ENCODE results near the gene PLA1A.

PLA1A gene

DNA sequence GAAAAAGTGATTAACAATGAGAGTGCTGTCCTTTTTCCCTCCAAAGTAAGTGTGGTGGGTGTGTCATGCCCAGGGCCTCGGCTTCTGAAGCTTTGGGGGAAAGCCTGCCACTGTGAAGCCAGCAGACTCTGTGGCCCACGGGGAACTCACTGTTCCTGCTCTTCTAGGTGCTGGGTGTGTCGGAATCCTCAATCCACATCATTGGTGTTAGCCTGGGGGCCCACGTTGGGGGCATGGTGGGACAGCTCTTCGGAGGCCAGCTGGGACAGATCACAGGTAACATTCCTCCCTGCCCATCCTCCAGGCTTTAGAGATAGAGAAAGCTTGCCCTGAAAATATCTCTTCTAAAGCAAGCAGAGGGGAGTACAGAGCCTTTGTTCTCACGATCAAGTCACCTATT, 11.6 kb downstream of the PLA1A start:
- DNase-seq, result no peak

DNA sequence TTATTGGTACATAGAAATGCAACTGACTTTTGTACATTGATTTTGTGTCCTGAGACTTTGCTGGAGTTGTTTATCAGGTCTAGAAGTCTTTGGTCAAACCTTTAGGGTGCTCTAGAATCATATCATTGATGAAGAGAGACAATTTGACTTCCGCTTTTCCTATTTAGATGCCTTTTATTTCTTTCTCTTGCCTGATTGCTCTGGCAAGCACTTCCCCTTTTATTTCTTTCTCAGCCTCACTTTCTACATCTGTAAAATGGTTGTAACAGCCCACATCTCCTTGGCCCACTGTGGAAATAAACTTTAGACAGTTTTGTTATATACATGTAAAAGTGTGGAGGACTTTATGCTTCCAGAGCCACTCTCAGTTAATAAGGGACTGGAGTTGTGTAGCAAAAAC, 14.0 kb downstream of the PLA1A start:
- DNase-seq, result no peak

DNA sequence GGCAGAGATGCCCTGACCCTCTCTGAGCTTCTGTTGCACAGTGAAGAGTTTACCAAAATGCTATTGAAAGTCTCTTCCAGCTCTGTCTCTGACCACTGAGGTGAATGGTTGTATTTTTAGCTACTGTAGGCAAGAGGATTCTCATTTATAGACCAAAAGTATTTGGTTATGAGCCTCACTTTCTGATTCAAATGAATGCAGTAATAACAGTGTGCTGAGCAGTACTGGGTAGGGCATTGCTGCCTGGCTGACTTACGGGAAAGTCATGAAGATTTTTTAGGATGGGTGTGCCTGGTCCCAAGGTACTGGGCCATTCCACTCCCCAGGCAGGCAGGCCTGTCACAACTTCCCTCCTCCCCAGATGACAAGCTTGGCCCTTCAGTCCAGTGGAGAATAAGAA, 15.5 kb downstream of the PLA1A start:
- no peak for DNase-seq

DNA sequence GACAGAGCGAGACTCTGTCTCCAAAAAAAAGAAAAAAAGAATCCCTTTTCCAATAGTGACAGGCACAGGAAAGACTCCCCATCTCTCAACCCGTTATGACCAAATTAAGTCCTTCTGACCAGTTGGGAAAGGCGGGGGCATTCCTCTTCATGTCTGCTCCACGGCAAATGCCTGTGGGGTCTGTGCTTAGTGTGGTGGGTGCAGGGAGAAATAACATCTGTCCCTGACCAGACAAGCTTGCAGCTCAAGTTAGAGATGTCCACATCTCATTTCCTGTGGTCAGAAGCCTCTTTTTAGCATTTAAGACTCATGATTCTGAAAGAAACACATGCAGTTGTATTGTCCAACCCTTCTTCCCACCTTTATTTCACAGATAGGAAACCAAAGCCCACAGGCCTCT, 16.2 kb downstream of the PLA1A start:
- no peak for DNase-seq

DNA sequence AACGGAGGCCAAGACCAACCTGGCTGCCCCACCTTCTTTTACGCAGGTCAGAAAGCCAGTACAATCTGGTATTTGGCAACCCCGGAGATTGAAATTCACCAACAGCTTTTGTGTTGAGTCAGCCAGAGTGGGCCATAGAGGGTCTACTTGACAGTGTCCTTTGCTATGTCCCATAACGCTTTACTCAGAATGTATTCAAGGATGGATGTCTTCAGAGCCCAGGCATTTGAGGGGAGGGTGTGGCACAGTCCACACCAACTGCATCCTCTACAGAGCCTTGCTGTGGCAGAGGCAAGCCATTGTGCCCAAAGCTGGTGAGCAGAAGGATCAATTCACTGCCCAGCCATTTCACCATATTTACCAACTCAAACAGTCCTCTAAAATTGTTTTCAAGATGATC, 18.4 kb downstream of the PLA1A start:
- DNase-seq, result no peak

DNA sequence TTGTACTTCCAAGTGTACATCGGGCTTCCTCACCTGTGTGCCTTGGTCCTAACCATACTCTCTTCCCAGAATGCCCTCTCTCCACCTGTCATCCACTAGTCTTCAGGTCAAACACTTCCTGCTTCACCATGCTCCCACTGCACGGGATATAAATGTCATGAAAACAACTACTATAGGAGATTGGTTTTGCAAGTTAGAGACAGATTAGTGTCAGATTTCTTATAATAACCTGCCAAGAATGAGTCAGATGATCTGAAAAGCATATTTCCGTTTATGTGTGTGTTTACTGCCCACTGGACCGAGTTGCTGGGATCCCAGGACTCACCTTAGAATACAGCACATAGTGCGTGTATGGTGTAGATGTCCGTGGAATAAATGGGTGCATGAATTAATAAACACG, 21.4 kb downstream of the PLA1A start:
- DNase-seq, result no peak

DNA sequence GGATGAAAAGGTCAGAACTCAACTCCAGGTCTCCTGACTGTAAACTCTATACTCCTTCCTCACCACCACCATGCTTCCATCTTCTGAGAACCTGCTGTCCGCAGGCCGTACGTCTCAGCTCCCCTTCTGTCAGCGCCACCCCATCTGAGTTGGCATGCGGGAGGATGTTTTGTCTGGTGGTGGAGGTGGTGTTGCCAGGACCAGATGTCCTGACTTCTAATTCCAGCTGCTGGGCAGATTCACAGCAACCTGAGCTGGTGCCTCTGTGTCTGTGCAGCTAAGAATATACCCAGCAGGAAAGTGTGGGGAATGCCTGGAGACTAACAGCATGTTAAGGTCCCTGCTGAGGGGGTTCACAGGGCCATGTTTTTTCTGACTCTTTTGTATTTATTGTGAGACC, 23.2 kb downstream of the PLA1A start:
- DNase-seq, result no peak

DNA sequence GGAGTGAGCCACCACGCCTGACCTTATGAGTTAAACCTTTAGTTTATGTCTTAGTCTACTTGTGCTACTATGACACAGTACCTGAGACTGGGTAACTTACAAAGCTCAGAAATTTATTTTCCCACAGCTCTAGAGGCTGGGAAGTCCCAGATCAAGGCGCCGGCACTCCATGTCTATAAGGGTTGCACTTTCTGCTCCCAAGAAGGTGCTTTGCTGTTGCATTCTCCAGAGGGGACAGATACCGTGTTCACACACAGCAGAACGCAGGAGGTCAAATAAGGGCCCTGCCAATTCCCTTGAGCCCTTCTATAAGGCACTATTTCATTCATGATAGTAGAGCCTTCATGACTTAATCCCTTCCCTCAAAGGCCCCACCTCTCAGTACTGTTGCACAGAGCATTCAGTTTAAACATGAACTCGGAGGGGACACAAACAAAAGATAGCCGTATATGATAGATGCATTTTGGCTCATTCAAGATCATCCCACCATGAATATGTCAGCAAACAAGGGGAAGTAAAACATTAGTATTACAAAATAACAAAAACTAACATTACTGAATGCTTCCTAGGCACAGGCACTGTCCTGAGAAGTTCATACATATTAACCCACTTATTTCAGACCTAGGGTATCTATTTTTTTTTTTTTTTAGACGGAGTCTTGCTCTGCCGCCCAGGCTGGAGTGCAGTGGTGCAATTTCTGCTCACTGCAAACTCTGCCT, 26.5 kb downstream of the PLA1A start:
- no peak for DNase-seq

DNA sequence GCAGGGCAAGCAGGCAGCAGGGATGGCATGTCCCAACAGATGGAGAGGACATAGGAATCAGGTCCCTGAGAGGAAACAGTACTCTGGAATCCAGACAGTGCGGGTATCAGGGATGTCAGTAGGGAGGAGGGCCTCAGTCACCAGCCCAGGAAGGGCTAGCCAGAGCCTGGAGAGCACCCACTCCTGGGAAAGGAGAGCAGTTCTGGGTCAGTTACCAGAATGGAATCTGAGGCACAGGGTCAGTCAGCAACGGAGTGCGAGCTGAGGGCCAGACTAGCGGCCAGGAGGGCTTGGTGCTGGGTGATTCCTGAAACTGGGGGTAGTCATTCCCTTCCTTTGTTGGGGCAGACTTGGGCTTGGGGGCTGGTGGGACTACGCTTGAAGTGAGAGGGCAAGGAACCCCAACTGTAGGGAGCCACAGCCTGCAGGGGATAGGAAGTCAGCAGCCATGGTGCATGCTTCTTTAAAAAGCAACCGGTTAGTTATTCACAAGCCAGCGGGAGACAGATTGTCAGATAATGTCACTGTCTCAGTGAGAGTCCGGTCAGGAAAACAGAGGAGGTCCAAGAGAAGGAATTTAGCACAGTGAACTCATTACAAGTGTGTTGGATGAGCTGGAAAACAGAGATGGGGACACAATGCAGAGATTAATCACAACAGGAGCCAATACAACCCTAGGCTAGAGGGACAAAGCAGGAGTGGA, 27.9 kb downstream of the PLA1A start:
- DNase-seq, result no peak

DNA sequence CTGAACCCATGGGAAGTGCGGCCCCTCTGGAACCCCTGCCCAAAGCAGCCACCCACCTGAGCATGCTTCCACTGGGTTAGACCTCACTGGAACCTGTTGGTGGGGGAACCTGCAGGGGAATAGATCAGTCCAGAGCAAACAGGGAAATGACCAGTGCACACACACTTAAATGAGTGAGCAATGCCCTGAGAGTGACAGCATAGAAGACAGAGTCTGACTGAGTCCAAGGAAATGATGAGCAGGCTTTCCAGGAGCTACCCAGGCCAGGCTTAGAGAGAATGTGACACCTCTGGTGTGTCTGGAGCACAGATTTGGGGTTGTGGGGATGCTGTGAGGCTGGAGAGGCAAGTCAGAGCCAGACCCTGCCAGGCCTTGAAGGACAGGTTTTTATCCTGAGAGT, 28.5 kb downstream of the PLA1A start:
- DNase-seq, result no peak

DNA sequence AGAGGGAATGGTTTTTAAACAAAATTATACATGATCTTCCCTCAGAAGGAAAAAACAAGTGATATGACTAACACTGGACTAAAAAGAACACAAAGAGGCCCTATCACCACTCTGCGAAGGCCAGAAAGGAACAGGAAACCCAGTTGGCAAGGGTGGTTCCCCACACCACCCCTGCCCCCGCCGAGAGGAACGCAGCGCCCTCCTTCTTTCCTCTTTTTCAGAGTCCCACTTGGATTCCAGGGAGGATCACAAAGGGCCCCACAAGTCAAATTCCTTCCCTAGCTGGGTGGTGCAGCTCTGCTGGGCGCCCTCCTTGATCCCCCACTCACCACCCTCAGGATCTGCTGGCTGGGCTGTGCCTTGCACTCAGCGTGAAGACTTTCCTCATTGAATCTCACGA, 29.8 kb downstream of the PLA1A start:
- peak; percentile 69 for DNase-seq

DNA sequence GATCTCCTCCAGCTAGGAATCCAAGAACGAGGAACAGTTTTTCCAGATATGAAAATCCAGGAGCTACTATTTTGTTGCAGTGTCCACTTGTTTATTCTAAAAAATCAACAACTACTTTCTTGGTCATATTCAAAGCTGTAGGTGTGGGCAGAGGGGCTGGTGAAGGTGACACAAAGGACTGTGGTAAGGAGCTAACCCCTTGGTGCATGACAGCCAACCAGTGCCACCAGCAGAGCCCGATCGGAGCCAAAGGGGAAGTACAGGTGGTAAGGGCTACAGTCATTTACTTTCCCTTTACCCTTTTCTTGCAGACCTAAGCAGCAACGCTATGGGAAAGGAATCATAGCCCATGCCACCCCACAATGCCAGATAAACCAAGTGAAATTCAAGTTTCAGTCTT, 30.7 kb downstream of the PLA1A start:
- DNase-seq, result peak; percentile 76

DNA sequence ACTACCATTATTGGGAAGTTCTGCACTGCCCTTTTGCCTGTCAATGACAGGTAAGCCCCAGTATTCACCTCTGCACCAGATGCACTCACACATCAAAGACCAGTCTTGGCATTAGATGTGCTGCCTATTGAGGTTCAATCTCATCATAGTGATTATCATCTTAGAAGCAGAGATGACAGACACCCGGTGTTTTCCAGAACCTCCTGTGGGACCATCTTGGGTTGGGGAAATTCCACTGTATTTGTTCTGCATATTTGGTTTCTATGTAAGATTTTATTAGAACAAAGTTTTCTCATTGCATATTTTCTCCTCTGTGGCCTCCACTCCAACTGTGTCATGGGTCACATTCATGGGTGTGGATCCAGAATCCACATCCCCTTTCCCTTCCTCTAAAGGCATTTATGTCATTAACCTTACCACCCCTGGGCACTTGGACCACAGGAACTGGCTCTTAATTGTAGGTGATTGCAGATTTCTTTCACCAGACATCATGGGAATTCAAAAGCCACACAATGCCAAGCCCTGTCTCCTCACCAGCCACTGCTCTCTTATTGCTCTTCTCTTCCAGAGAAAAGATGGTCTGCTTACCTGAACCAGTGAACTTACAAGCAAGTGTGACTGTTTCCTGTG, 31.2 kb downstream of the PLA1A start:
- no peak for DNase-seq

DNA sequence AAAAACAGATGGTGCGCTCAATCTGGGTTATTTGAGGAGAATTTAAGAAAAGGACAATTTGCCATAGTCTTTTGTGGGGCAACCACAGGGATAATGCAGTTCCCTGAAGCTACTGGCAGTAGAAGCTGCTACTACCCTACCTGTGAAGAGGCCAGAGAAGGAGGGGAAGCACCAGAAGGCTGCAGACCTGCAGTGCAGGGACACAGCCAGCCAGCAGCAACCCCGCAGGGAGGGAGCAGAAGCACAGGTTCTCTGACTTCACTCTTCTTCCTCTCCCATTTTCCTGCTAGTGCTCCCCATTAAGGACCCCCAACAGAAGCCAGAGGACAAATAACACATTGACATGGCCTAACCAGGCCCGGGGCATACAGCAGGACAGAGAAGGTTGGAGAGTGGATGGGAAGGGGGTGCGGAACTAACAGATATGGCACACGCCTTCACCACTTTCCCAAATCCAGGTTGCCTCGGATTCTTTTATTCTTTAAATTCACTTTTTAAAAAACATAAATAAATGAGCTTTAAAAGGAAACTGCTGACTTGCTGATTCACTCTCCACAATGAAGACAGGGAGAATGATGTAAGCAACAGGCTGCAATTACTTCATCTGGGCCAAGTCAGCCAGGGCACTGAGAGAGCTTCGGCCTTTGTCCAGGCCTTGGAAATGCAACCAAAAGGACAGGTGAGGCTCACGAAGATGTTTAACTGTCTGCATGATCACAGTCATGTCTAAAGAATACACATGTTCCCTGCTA, 32.6 kb downstream of the PLA1A start:
- no peak for DNase-seq

DNA sequence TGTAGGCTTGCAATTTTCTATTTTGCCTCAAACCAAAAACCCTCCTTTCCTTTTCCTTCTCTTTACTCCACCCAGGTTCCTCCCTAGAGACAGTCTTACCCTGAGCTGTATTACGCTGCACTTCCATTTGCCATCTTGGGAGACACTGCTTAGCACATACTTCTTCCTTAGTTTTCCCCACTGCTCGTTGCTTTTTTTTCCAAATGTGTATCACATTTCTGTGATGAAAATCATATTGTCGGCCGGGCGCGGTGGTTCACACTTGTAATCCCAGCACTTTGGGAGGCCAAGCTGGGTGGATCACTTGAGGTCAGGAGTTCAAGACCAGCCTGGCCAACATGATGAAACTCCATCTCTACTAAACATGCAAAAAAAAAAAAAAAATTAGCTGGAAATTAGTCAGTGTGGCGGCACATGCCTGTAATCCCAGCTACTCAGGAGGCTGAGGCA, 33.2 kb downstream of the PLA1A start:
- no peak for DNase-seq

DNA sequence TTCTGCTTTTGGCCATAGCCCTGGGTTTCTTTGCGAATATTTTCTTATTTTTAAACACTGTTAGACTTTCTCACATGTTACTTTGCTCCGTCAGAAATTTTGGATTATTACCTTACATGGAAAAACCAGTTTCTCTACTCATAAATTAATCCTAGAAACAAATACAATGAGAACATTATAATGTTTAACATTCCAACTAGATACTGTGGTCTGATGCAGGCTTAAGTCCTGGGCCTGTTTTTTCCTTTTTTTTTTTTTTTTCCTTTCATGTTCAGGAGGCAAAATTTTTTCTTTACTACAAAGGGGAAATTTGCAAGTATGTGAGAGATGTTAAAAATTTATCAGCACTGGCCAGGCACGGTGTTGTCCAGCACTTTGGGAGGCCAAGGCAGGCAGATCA, 33.8 kb downstream of the PLA1A start:
- DNase-seq, result no peak

DNA sequence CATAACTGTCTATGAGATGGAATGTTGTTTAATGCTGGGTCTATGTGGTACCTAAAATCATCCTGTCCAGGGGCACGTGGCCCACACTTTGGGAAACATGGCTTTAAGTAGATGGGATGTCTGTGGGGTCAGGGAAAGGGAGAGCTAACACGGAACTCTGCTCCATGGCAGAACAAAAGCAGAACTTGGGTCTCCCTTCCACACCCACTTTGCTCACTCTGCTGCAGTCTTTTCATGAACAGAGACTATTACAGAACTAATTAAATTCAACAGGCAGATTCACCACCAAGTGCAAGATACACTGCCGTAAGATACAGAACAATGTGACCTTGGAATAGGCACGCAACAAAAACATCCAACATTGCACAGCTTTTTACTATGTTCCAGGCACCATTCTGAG, 34.5 kb downstream of the PLA1A start:
- no peak for DNase-seq

DNA sequence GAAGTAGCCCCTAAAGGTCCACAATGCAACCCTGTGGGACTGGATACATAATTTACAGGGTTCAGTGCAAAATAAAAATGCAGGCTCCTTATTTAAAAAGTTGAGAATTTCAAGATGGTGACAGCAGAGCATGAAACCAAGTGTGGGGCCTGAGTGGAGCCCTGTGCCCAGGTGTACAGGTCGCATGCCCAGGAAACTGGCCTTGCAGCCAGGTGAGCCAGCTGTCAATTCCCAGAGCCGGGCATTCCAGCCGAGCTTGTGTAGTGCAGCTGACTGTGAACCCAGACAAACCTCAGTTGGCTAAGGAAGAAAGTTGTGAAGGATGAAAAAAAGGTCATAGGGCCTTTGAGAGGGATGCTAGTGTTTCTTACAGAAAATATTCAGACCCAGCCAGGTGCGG, 35.1 kb downstream of the PLA1A start:
- DNase-seq, result no peak

DNA sequence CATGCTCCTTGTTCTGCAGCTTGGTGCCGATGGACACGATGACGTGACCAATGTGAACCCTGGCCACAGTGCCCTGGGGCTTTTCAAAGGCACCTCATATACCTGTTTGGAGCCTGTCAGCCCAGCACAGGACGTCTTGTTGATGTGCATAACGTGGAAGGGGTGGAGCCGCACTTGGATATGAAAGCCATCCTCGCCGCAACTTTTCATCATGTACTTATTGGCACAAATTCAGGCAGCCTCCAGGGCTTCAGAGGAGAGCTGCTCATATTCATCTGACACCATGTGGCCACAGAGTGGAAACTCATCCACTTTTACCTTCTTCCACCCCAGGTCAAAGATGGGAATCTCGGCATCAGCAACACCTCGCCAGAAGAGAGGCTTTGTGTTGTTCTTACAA, 38.0 kb downstream of the PLA1A start:
- DNase-seq, result no peak

DNA sequence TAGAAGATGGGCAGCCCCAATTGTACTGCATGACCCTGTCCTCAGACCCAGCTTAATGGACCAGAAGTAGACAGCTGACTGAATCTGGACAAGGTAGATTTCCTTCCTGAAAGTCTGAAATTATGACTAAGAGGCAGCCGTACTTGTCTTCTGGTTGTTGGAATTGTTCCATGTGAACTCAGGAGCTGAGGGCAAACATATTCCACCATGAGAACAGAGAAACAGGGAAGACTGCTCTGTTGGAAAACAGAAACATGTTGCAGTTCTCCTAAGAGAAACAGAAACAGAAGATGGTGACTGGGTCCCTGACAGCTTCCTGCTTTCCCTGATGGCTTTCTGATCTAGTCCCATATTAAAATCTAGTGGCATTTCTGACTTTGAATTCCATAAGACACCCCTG, 38.6 kb downstream of the PLA1A start:
- no peak for DNase-seq

DNA sequence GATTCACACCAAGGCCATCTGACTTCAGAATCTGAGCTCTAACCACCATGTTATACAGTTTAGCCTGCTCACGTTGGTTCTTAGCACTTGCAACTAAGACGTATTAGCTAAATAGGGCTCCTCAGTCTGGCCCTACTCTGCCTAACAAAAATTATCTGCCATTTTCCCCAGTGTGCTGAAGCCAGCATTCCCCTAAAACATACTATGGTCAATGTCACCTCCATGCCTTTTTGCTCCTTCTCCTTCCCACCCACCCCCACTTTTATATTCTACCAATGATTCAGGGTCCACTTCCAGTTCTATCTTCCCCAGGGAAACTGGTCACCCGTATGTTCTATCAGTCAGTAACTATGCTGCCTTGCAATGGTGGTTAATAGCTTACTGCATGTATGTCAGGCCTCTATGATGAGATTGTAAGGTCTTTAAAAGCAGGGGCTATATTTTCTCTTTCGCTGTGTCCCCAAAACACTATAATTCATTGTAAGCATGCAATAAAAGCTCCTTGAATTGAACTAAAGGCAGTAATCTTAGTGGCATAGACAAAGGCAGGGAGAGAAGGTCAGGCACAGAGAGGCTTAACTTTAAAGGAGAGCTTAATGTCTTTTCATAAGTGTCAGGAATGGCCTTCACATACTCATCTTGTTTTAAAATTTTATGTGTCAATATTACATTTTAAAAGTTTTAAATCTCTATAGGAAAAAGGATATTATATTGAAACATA, 39.4 kb downstream of the PLA1A start:
- no peak for DNase-seq

DNA sequence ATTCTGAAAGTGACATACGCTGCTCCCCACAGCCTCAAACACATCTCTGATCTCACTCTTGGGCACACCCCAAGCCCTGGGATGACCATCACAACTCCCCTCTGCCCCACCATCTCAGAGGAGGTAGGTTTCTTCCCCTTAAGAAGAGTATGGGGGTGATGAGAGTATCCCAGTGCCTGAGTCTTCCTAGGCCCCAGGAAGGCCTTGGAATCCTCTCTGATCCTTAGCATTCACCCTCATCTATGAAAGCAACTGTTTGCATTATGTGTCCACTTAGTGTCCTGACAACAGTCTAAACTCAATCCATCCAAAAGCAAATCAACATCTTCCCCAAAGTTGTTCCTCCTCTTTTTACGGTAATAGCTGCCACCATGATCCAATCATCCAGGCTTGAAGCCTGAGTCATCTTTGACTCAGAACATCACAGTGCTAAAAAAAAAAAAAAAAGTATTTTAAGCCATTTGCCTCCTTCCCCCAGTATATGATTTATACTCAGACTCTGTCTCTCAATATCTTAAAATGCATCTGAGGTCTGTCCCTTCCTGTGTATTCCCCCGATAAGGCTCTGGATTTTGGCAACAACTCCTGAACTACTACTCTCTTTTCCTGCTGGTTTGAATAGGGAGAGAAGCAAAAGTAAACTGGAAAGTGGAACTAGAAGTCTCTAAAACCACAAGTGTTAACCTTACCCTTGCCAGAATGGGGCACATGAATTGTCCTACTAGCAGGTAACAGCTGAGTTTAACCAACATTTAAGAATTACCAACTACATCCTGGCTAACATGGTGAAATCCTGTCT, 40.2 kb downstream of the PLA1A start:
- DNase-seq, result no peak

All from activated effector memory CD4-positive, alpha-beta T cell treated with anti-CD3 and anti-CD28 coated beads, Interleukin-2, amount 50 U/mL, for 16 hours (primary cell).